NCI-H2171 treated with DMSO at 0.1 percent for 48 hours (cell line): ENCODE data around the gene CELF6.

Experiments
- DNase-seq: peaks from one replicate; lab custom pipeline; 2025; lab: John Stamatoyannopoulos, UW

Gene CELF6

GRCh38 chr15:72319985-72320671, at the start of gene CELF6:
TSS of gene CELF6 (minus strand) at chr15:72320157. CDS start at chr15:72319874, 283 bp downstream.
- peak; percentile 92 for DNase-seq

DNA sequence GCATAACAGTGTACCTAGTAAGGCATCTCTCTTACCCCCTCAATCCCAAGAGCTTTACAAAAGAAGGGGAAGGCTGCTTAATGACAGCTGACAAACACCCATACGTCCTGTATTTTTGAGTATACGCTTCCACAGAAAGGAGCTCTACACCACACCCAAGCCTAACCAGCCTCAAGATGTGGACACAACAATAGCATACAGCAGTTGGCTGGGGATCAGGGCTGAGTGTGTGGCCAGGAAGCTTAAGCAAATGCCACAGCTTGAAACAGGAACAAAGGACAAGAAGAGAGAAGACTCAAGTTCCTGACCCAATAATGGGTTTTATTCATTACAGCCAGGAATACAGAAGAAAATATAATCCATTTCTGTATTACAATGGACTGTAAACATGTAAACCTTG, 48.9 kb upstream of the CELF6 start:
- DNase-seq, result no peak

GRCh38 chr15:72368325-72368724, 48.4 kb upstream of the CELF6 start:
- DNase-seq, result no peak

- no peak for DNase-seq
These were observed 45.9 kb upstream of the CELF6 start for GRCh38 chr15:72365844-72366243.

DNA sequence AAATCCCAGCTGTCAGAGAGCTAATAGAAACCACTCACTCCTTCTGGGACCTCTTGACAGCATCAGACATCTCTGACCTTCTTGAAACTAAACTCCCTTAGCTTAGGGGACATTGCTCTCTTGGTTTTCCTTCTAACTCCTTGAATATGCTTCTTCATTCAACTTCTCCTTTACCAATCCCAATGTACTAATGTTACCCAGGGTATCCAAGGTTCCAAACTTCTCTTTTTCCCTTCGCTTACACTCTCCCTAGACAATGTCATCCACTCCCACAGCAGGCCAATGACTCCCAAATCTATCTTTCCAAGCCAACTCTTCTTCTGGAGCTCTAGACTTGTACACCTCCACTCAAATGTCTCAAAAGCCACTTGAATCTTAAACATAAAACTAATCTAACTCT, 41.2 kb upstream of the CELF6 start:
- DNase-seq, result no peak

DNA sequence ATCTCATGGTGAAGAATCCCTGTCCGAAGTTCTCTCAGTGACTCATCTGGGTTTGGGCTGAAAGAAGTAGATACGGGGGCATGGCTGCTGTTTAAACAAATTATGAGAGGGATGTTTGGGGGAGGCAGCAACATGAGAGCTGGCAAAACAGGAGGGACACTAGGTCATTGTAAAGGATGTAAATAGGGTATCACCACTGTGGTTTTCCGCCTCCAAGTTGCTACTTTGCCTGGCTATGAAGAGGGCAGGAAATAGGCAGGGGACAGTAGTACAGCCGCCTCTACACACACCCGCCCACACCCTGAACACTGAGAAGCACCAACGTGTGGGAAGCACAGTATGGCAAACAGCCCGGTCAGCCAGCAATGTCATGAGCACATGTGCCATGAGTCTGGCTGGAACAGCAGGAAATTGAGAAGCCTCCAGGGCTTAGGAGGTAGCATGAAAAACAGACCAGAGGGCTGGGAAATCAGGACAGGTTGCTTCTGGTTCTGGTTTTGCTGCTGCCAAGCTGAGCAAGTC, 38.8 kb upstream of the CELF6 start:
- DNase-seq, result no peak

- no peak for DNase-seq
These were observed 38.2 kb upstream of the CELF6 start for GRCh38 chr15:72358121-72358520.

DNA sequence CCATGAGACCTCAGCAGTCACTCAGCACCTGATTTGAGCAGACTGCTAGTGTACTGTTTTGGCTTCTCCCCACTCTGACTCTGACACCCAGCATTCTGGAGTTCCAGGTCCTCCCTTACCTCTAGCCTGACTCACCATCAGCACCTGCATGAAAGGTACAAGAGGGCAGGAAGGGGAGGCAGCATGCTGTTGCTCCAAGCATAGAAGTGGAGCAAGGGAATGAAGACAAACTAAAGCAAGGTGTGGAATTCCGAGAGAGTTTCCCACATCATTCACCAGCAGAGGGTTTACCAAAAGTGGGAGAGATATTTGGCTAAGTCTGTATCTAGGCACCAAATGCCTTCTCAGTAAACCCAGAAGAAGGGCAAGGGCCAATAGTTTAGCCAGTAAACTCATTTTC, 34.5 kb upstream of the CELF6 start:
- DNase-seq, result no peak

DNA sequence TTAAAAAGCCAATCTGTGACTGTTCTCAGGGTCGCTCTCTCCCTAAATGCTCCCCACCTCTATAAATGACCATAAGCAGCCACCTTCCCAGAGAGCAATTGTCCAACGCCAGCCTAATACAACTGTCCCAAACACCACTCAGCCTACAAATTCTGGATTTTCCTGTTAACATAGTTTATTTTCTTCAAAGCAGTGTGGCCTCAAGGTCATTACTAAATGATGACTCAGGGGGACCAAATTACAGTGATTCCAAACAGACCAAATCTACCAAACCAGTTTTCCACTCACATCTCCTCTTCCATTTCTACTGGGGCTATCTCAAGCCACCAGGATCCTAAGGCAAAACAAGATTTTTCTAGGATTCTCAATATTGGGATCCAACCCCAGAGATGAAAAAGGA, 33.3 kb upstream of the CELF6 start:
- DNase-seq, result no peak

GRCh38 chr15:72345806-72346205, 25.8 kb upstream of the CELF6 start:
- no peak for DNase-seq

GRCh38 chr15:72345280-72345679, 25.3 kb upstream of the CELF6 start:
- no peak for DNase-seq

GRCh38 chr15:72344602-72345001, 24.6 kb upstream of the CELF6 start:
- no peak for DNase-seq

- peak; percentile 18 for DNase-seq
These were observed 22.4 kb upstream of the CELF6 start for GRCh38 chr15:72342385-72342784.

- peak; percentile 24 for DNase-seq
These were observed 21.4 kb upstream of the CELF6 start for GRCh38 chr15:72341361-72341760.

DNA sequence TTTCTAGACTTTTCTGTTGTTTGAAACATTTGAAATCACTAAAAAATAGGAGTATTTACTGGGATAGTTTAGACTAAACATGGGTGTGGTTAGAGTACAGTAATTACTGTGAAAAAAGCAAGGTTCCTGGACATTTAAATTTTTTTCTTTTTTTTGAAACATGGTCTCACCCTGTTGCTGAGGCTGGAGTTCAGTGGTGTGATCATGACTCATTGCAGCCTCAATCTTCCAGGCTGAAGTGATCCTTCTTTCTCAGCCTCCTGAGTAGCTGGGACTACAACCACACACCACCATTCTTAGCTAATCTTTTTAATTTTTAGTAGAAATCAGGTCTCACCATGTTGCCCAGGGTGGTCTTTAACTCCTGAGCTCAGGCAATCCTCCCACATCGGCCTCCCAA, 20.4 kb upstream of the CELF6 start:
- peak; percentile 46 for DNase-seq

DNA sequence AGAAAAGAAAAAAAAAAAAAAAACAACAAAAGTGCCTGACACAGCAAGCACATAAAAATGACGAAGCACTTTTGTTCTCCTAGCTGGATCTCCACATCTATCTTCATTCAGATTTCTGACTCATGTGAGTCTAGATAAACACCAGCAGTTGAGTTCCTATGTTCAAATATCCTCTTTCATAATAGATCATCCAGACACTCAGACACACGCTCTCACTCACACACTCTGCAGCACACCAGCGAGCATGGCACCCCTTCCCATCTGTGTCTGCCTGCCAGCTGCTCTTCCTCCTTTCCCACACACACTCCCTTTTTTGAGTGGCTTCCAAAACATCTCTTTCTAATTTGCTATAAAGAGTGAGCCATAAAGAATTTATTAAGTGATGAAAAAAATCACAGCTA, 19.8 kb upstream of the CELF6 start:
- DNase-seq, result peak; percentile 98

DNA sequence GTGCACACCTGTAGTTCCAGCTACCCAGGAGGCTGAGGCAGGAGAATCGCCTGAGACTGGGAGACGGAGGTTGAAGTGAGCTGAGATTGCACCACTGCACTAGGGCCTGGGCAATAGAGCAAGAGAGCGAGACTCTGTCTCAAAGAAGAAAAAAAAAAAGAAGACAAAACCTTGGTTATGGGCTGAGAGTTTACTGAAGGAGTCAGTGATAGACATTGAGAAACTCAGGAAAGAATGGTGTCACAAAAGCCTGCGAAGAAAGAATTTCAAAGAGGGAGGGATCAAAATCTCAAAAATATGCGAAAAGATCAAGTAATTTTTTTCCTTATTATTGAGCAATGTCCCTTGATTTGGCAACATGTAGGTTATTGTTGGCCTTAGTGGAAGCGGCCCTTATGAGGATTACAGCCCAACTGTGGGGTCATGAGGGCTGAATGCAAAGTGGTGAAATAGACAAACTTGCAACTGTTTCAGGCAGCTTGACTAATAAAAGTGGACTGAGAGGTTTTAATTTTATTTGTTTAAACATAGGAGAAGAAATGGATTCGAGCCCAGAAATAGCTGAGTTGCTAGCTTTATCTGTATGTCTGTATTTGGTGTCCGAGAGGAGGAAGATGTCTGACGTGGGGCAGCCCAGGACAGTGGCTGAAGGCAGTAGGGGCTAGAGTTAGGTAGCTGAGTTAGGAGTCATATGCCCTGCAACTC, 18.8 kb upstream of the CELF6 start:
- no peak for DNase-seq

DNA sequence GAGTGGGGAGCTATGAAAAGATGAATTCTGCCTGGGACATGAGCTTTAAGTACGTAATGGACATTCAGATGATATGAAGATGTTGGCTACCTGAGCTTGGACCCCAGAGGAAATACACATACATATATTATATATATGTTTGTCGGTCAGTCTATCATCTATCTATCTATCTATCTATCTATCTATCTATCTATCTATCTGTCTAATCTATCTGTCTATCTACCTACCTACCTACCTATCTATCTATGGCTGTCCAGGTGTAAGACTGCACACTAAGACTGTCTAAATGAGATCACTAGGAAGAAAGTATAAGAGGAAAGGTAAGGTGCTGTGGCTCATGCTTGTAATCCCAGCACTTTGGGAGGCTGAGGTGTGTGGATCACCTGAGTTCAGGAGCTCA, 18.2 kb upstream of the CELF6 start:
- no peak for DNase-seq

GRCh38 chr15:72334842-72335241, 14.9 kb upstream of the CELF6 start:
- DNase-seq, result no peak

DNA sequence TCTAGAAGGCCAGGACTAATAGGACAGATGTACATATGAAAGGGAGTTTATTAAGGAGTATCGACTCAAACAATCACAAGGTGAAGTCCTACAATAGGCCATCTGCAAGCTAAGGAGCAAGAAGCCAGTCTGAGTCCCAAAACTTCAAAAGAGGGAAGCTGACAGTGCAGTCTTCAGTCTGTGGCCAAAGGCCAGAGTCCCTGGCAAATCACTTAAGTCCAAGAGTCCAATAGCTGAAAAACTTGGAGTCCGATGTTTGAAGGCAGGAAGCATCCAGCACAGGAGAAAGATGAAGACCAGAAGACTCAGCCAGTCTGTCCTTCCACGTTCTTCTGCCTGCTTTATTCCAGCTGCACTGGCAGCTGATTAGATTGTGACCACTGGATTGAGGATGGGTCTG, 11.1 kb upstream of the CELF6 start:
- no peak for DNase-seq

DNA sequence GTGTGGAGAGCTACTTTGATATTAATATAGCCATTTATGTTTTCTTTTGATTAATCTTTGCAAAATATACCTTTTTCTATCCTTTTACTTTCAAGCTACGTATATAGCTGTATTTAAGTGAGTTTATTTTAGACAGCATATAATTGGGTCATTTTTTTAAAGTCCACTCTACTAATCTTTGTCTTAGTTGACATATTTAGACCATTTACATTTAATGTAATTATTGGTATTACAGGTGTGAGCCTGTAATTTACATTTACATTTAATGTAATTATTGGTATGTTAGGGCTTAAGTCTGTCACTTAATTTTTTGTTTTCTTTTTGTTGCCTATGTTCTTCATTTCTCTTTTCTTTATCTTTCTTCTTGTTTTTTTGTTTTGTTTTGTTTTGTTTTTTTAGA, 3.8 kb upstream of the CELF6 start:
- DNase-seq, result no peak

- DNase-seq, result no peak
These were observed 485 bp downstream of the CELF6 start for GRCh38 chr15:72319360-72319984.

DNA sequence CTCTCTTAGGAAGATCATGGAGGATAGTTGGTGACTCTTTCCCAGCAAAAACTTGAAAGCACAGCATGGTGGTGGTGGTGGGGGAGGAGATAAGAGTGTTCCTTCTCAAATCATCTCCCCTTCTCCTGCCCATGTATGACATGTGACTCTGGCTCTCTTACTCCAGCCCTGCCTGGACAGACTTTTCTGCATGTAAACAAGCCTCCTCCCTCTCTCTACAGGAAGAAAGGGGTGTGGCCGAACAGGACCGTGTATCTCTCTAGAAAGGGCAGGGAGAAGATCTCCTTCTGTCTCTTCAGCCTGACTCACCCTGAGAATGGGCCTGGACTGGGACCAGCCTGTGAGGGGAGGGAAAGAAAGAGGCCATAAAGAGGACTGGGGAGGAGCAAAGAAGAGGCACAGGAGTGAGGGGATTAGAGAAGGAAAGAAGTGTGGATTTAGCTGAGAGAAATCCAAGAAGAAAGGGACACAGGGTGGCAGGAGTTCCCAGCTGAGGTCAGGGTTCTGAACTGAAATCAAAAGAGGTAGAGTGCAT, 1.5 kb downstream of the CELF6 start:
- DNase-seq, result no peak
